A549 (cell line): ENCODE results near the gene ZCCHC24. TPM values are rescaled to one million over a fixed set of nuclear protein-coding genes. Genes with fewer than 3 reads are reported as not detected.
A peak's percentile ranks its signal among the peaks of the same experiment; 100 is the strongest.

Source experiments
- ATAC-seq, 2 experiments: fragments of 200-7000 bp in 1 of 2; fragments of >200 bp in 1 of 2; cut with Nextera tagmentation in 1 of 2; cut with Tn5 transposase in 1 of 2; 3 replicates each; pipeline versions ENCODE4 v1.8.0 to v1.9.1; 2018 to 2020; ENCODE audit warnings: mild to moderate bottlenecking in 1 of 2, moderate library complexity in 1 of 2
- CTCF ChIA-PET: fragments of 300-600 bp; sonication (Branson Sonifier 250); formaldehyde crosslinking; extraction: SDS; loops from one replicate; lab custom pipeline; 2021; ENCODE audit warnings: antibody characterized with exemption, inconsistent platforms; lab: Yijun Ruan, JAX
- POLR2A ChIA-PET: fragments of 350-600 bp; formaldehyde crosslinking; extraction: SDS; loops from one replicate; lab custom pipeline; 2021; ENCODE audit warnings: antibody characterized with exemption, inconsistent platforms; lab: Yijun Ruan, JAX
- DNase-seq, 2 experiments: peaks; one replicate each; pipeline versions ENCODE4 v3.0.0 to v3.0.0-alpha.2; 2011 to 2016; ENCODE audit warnings: low read depth in 1 of 2, low spot score in 1 of 2
- FAIRE-seq: peaks from 2 replicates; lab custom pipeline; 2011; peaks lifted over from hg19 to GRCh38; lab: Jason Lieb, UNC
- H3K27ac ChIP-seq, 2 experiments: fragments of >200 bp; sonication (Bioruptor Twin); formaldehyde crosslinking; 3 replicates each; pipeline ENCODE4 v1.5.1; 2016 to 2017
- H3K4me1 ChIP-seq: fragments of >200 bp; sonication (Bioruptor Twin); formaldehyde crosslinking; 3 replicates; pipeline ENCODE4 v1.6.1; 2016
- H3K4me2 ChIP-seq: fragments of >200 bp; sonication (Bioruptor Twin); formaldehyde crosslinking; 3 replicates; pipeline ENCODE4 v1.6.1; 2016
- H3K4me3 ChIP-seq: fragments of >200 bp; sonication (Bioruptor Twin); formaldehyde crosslinking; 3 replicates; pipeline ENCODE4 v1.5.1; 2016
- H3K9me3 ChIP-seq: fragments of >200 bp; sonication (Bioruptor Twin); formaldehyde crosslinking; 3 replicates; pipeline ENCODE4 v1.6.1; 2016
- ATOH8 ChIP-seq: fragments of 250-450 bp; sonication (Bioruptor Pico); IDR thresholded peaks from 2 replicates; pipeline ENCODE4 v1.5.0; 2020; ENCODE audit warnings: low read depth, mild to moderate bottlenecking, moderate library complexity
- BCL3 ChIP-seq: fragments of >200 bp; sonication (Bioruptor Twin); formaldehyde crosslinking; IDR thresholded peaks from 3 replicates; pipeline ENCODE4 v1.6.1; 2016
- CEBPB ChIP-seq, 2 experiments: fragments of >200 bp in 1 of 2; sonication (Bioruptor Twin) in 1 of 2; formaldehyde crosslinking in 1 of 2; IDR thresholded peaks; 2 replicates each; pipeline ENCODE4 v1.6.1; 2012 to 2016
- CHD2 ChIP-seq: fragments of 150-350 bp; IDR thresholded peaks from 2 replicates; pipeline ENCODE4 v1.6.1; 2014; ENCODE audit warnings: low read length; ENCODE audit not compliant: partially characterized antibody
- CTCF ChIP-seq: fragments of >200 bp; sonication (Bioruptor Twin); formaldehyde crosslinking; IDR thresholded peaks from 3 replicates; pipeline ENCODE4 v1.5.1; 2016
- E2F6 ChIP-seq: IDR thresholded peaks from 2 replicates; pipeline ENCODE4 v1.6.1; 2012; ENCODE audit warnings: low read depth, borderline replicate concordance
- ELK1 ChIP-seq: fragments of 150-350 bp; IDR thresholded peaks from 2 replicates; pipeline ENCODE4 v1.6.1; 2014; ENCODE audit warnings: low read depth, mild to moderate bottlenecking, low read length
- ESRRA ChIP-seq: fragments of 150-350 bp; IDR thresholded peaks from 2 replicates; pipeline ENCODE4 v1.6.1; 2014; ENCODE audit warnings: mild to moderate bottlenecking, low read length, borderline replicate concordance
- FOSB ChIP-seq: fragments of 250-450 bp; sonication (Bioruptor Pico); IDR thresholded peaks from 2 replicates; pipeline ENCODE4 v1.5.0; 2020; ENCODE audit warnings: mild to moderate bottlenecking, moderate library complexity
- FOSL2 ChIP-seq, 2 experiments: fragments of 450-650 bp in 1 of 2; fragments of >200 bp in 1 of 2; sonication (Bioruptor Twin) in 1 of 2; formaldehyde crosslinking; IDR thresholded peaks; 2 replicates each; pipeline versions ENCODE4 v1.5.0 to v1.6.1; 2016 to 2020; ENCODE audit warnings: mild to moderate bottlenecking in 1 of 2, moderate library complexity in 1 of 2
- FOXS1 ChIP-seq: fragments of 250-450 bp; sonication (Bioruptor Pico); IDR thresholded peaks from 2 replicates; pipeline ENCODE4 v1.5.0; 2020; ENCODE audit warnings: mild to moderate bottlenecking, moderate library complexity
- HDAC2 ChIP-seq: fragments of 200-600 bp; sonication (generic); IDR thresholded peaks from 2 replicates; pipeline ENCODE4 v1.6.1; 2016
- HEYL ChIP-seq: fragments of 250-450 bp; sonication (Bioruptor Pico); IDR thresholded peaks from 2 replicates; pipeline ENCODE4 v1.8.0; 2021; ENCODE audit warnings: mild to moderate bottlenecking, moderate library complexity
- JUN ChIP-seq, 2 experiments: fragments of >200 bp; sonication (Bioruptor Twin); formaldehyde crosslinking; IDR thresholded peaks; 2 replicates in 1 of 2; 3 replicates in 1 of 2; pipeline ENCODE4 v1.6.1; 2016 to 2017
- MAFK ChIP-seq: fragments of 450-650 bp; IDR thresholded peaks from 2 replicates; pipeline ENCODE4 v1.6.1; 2014; ENCODE audit not compliant: partially characterized antibody
- MAX ChIP-seq: IDR thresholded peaks from 2 replicates; pipeline ENCODE4 v1.6.1; 2012
- MAZ ChIP-seq: fragments of 150-350 bp; IDR thresholded peaks from 2 replicates; pipeline ENCODE4 v1.6.1; 2014; ENCODE audit warnings: antibody characterized with exemption, low read depth, low read length, borderline replicate concordance
- NFE2L2 ChIP-seq: fragments of 150-350 bp; conservative IDR thresholded peaks from 2 replicates; pipeline ENCODE4 v1.6.1; 2014; ENCODE audit warnings: low read length
- PHF8 ChIP-seq: fragments of 200-600 bp; sonication (generic); IDR thresholded peaks from 2 replicates; pipeline ENCODE4 v1.6.1; 2016; ENCODE audit warnings: low read depth, mild to moderate bottlenecking, antibody characterized with exemption, moderate library complexity, borderline replicate concordance
- POLR2A ChIP-seq: IDR thresholded peaks from 2 replicates; pipeline ENCODE4 v1.6.1; 2012; ENCODE audit warnings: mild to moderate bottlenecking, low read length
- RARB ChIP-seq: fragments of 250-450 bp; sonication (Bioruptor Pico); IDR thresholded peaks from 2 replicates; pipeline ENCODE4 v1.8.0; 2021; ENCODE audit warnings: mild to moderate bottlenecking, moderate library complexity
- RNF2 ChIP-seq: fragments of 200-600 bp; sonication (generic); IDR thresholded peaks from 2 replicates; pipeline ENCODE4 v1.6.1; 2016; ENCODE audit warnings: low read depth, mild to moderate bottlenecking, antibody characterized with exemption, moderate library complexity, borderline replicate concordance
- SREBF2 ChIP-seq: fragments of 450-650 bp; IDR thresholded peaks from 2 replicates; pipeline ENCODE4 v1.6.1; 2014; ENCODE audit warnings: mild to moderate bottlenecking, moderate library complexity
- USF2 ChIP-seq: fragments of 450-650 bp; IDR thresholded peaks from 2 replicates; pipeline ENCODE4 v1.6.1; 2014; ENCODE audit warnings: antibody characterized with exemption
- ZSCAN20 ChIP-seq: fragments of 250-450 bp; sonication (Bioruptor Pico); IDR thresholded peaks from 2 replicates; pipeline ENCODE4 v1.8.0; 2022; ENCODE audit warnings: mild to moderate bottlenecking, moderate library complexity
- WGBS: methylation state at CpG from one replicate; pipeline ENCODE4 v1.1.6; 2017; ENCODE audit errors: missing lambda C conversion rate; 5-methylcytosine and 5-hydroxymethylcytosine counted together
- polyA minus RNA-seq: library from RNA; depleted of rRNA, polyadenylated mRNA; stranded (reverse); fragments of >200 nt; gene quantifications from 2 replicates; pipeline ENCODE4 v1.2.3, GENCODE V29; 2011; rRNA and poly(A)+ RNA removed
- polyA plus RNA-seq, 4 experiments: library from polyadenylated mRNA; depleted of rRNA in 3 of 4; stranded (reverse); fragments of >200 nt; fragmentation: RNase III in 1 of 4; extraction: RNeasy Plus Mini Kit Qiagen cat#74134 plus additional on column Dnase treatment in 1 of 4; gene quantifications; 2 replicates in 3 of 4; 3 replicates in 1 of 4; pipeline ENCODE4 v1.2.3, GENCODE V29; 2011 to 2017

ZCCHC24 gene
- polyA plus RNA-seq (2011; rRNA removed) (2.4 and 2.7 TPM in 2 replicates), polyA plus RNA-seq (2017; fragmentation: RNase III; extraction: RNeasy Plus Mini Kit Qiagen cat#74134 plus additional on column Dnase treatment) (3.9 to 4.7 TPM (median 4.2 TPM) in 3 replicates), polyA minus RNA-seq (3.3 and 4.0 TPM in 2 replicates)
- 1.6 and 2.6 TPM in 2 replicates for polyA plus RNA-seq (2012; cell fraction: cytosol; rRNA removed)
- 1.9 and 2.6 TPM in 2 replicates for polyA plus RNA-seq (2012; cell fraction: nucleus; rRNA removed)

- Histone ChIP-seq H3K27ac (peak within 1 kb of the TSS; percentile 63 to 84), H3K4me1 (peaks cover 25% of the 10 kb centered on the region), H3K4me2 (peak within 1 kb of the TSS; percentile 96), H3K9me3 (no peaks in the 10 kb centered on the region), H3K4me3 (peak within 1 kb of the TSS; percentile 75)
- no peak for TF ChIP-seq ESRRA
- TF ChIP-seq HDAC2: no peak
- no peak for TF ChIP-seq ATOH8 (CRISPR knock-in tag)
- 0 out of 3 replicates have a peak, but pooled peaks have one; percentile 47 for TF ChIP-seq BCL3
- no peak for TF ChIP-seq MAZ
- no peak for TF ChIP-seq RNF2
- TF ChIP-seq FOSB (CRISPR knock-in tag): no peak
- TF ChIP-seq PHF8: no peak
- TF ChIP-seq SREBF2: no peak
- peak in 1 of 2 experiments; percentile 50; a peak in 1 of 5 replicates for TF ChIP-seq JUN (IDR thresholded peaks at IDR 0.05)
- no peak for TF ChIP-seq ZSCAN20
- TF ChIP-seq USF2: no peak
- no peak for TF ChIP-seq FOXS1 (CRISPR knock-in tag)
- peak; percentile 76 for TF ChIP-seq POLR2A
- TF ChIP-seq MAFK: no peak
- no peak for TF ChIP-seq CTCF
- TF ChIP-seq HEYL (CRISPR knock-in tag): no peak
- TF ChIP-seq ELK1: no peak
- TF ChIP-seq NFE2L2: no peak
- TF ChIP-seq RARB (CRISPR knock-in tag): no peak
- no peak for TF ChIP-seq FOSL2 (IDR thresholded peaks at IDR 0.05)
- no peak for TF ChIP-seq FOSL2 (CRISPR knock-in tag; IDR thresholded peaks at IDR 0.05)
- TF ChIP-seq MAX: peak; percentile 58
- no peak for TF ChIP-seq CEBPB (IDR thresholded peaks at IDR 0.05)
- peak; percentile 56; the same call in 1 of the 2 replicates for TF ChIP-seq E2F6
- no peak for TF ChIP-seq CHD2
- ChIA-PET POLR2A (interaction anchor here (0.7 to 1.8 kb wide), 5 partner anchors 8 to 55 kb away, joined by 3 to 6 read pairs (median 4); no protein-coding TSS in a partner anchor), CTCF (interaction anchor here (1.0 to 1.8 kb wide), 5 partner anchors 9 to 71 kb away, joined by 3 to 6 read pairs (median 3); no protein-coding TSS in a partner anchor)
- peak; percentile 86 to 96 for ATAC-seq
- 0% methylated on average over 22 of the region's 95 CpGs for WGBS
- no peak for FAIRE-seq
- DNase-seq: peak; percentile 95
Measured at GRCh38 chr10:79445161-79445976, at the start of gene ZCCHC24. ZCCHC24 (minus strand) TSS chr10:79445624; CDS start chr10:79445440, 184 bp downstream.
